Stimulated activated CD8-positive, alpha-beta memory T cell treated with anti-CD3 and anti-CD28 coated beads, Interleukin-15, amount 100 ng/mL, for 24 hours (primary cell): ENCODE measurements around the gene WNT3A.
"Not testable (repeated sequence)": the region's sequence is repeated elsewhere in the genome, so short reads cannot be mapped to it uniquely, and the experiment has no call there.

Experiments used
- DNase-seq: peaks from one replicate; pipeline ENCODE4 v3.0.0-alpha.2; 2020; ENCODE audit warnings: low read depth

The WNT3A gene

GRCh38 chr1:228006786-228007048, at the start of gene WNT3A:
TSS of gene WNT3A (plus strand) at chr1:228006998. CDS start at chr1:228007129, 131 bp downstream.
- no peak for DNase-seq

- no peak for DNase-seq
Observed at GRCh38 chr1:227958617-227959324, 48.0 kb upstream of the WNT3A start.

- no peak for DNase-seq
Observed at GRCh38 chr1:227959325-227959860, 47.4 kb upstream of the WNT3A start.

GRCh38 chr1:227961651-227962466, 44.9 kb upstream of the WNT3A start:
- DNase-seq, result no peak

GRCh38 chr1:227966733-227967132, 40.1 kb upstream of the WNT3A start:
- DNase-seq, result not testable (repeated sequence)

GRCh38 chr1:227967815-227968214, 39.0 kb upstream of the WNT3A start:
- not testable (repeated sequence) for DNase-seq

GRCh38 chr1:227970076-227970995, 36.5 kb upstream of the WNT3A start:
- not testable (repeated sequence) for DNase-seq

DNA sequence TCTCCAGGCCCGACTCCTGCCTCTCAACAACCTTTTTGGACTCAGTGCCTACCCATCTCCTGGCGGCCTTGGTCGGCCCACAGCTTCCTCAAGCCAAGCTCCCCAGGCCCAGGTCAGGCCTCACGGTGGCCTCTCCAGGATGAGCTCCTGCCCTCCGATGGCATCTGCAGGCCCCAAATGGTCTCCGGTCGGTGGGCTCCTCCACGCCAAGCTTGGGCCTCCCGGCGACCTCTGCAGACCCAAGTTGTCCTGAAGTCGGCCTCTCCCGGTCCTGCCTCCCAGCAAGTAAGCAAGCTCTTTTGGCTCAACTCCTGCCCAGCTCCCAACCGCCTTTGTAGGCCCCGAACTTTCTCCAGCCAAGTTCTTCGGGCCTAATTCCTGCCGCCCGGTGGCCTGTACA, 35.6 kb upstream of the WNT3A start:
- DNase-seq, result not testable (repeated sequence)

DNA sequence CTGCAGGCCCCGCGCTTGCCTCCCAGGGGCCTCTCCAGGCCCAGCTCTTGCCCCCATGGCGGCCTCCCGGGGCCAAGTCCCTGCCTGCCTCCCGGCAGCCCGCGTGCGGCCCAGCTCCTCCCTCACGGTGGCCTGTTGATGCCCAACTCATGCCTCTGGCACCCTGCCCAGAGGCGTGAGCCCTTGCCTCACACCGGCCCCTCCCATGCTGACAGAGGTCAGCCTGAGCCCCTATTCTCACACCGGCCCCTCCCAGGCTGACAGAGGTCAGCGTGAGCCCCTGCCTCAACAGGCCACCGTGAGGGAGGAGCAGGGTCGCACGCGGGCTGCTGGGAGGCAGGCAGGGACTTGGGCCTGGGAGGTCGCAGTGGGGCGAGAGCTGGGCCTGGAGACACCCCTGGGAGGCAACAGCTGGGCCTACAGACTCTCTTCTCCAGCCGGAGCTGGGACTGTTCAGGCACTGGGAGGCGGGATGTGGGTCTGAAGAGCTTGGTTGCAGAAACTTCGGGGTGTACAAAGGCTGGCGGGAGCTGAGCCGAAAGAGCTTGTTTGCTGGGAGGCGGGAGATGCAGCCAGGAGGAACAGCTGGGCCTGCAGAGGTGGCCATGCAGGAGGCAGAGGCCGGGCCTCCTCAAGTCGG, 35.0 kb upstream of the WNT3A start:
- not testable (repeated sequence) for DNase-seq

DNA sequence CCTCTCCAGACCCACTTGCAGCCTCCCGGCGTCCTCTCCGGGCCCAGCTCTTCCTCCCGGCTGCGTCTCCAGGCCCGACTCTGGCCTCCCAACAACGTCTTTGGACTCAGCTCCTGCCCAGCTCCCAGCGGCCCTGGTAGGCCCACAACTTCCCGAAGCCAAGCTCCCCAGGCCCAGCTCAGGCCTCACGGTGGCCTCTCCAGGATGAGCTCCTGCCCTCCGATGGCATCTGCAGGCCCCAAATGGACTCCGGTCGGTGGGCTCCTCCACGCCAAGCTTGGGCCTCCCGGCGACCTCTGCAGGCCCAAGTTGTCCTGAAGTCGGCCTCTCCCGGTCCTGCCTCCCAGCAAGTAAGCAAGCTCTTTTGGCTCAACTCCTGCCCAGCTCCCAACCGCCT, 34.5 kb upstream of the WNT3A start:
- not testable (repeated sequence) for DNase-seq

DNA sequence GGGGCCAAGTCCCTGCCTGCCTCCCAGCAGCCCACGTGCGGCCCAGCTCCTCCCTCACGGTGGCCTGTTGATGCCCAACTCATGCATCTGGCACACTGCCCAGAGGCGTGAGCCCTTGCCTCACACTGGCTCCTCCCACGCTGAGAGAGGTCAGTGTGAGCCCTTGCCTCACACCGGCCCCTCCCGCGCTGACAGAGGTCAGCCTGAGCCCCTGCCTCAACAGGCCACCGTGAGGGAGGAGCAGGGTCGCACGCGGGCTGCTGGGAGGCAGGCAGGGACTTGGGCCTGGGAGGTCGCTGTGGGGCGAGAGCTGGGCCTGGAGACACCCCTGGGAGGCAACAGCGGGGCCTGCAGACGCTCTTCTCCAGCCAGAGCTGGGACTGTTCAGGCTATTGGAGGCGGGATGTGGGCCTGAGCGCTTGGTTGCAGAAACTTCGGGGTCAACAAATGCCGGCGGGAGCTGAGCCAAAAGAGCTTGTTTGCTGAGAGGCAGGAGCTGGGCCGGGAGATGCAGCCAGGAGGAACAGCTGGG, 33.9 kb upstream of the WNT3A start:
- DNase-seq, result not testable (repeated sequence)

DNA sequence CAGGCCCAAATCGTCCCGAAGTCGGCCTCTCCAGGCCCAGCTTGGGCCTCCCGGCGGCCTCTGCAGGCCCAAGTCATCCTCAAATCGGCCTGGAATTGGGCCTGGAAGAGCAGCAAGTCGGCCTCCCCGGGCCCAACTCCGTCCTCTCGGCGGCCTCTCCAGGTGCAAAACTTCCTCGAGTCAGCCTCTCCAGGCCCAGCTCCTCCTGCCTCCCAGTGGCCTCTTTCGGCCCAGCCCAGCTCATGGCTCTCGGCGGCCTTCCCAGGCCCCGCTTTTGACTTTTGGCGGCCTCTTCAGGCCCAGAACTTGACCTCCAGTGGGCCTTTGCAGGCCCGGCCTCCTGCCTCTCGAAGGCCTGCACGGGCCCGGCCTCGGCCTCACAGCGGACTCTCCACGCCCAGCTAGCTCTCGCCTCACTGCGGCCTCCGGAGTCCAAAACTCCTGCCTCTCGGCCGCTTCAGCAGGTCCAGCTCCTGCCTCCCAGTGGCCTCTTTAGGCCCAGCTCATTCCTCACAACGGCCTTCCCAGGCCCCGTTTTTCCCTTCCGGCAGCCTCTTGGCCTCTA, 33.0 kb upstream of the WNT3A start:
- DNase-seq, result not testable (repeated sequence)

DNA sequence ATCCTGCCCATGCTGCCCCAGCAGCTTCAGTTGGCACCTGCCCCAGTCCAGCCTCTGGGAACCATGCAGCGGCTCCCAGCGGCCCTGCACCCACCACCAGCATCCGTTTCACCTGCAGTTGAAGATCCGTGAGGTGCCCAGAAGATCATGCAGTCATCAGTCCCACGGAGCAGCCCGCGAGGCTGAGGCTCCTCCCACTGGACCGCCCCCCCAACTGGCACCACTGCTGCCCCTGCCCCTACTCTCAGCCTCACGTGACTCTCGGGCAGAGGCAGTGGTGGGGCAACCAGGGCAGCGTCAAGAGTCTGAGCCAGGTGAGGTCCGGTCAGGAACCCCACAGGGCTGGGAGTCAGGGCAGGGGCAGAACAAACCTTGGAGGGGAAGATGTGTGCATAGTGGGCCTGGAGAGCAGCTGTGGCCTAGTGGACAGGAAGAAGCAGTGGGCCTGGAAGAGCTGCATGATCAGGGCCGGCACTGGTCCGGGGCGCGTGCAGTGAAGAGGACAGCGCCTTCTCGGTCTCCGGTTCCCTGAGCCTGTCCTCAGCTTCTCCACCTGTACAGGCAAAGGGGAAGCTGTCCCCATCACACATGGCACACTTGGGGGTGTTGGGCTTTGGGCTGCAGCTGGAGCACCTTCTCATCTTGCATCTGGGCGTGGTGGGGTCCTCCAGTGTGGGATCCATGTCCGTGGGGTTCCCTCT, 31.1 kb upstream of the WNT3A start:
- DNase-seq, result not testable (repeated sequence)

- no peak for DNase-seq
Observed at GRCh38 chr1:227987181-227987580, 19.6 kb upstream of the WNT3A start.

GRCh38 chr1:227994632-227995300, 12.0 kb upstream of the WNT3A start:
- DNase-seq, result no peak

GRCh38 chr1:227996187-227996950, 10.4 kb upstream of the WNT3A start:
- DNase-seq, result no peak

- DNase-seq, result no peak
Observed at GRCh38 chr1:227998374-227999055, 8.3 kb upstream of the WNT3A start.
